WTC11 (cell line): ENCODE results near the gene VGLL1.

Experiments
- FOXK1 ChIP-seq: sonication (generic); formaldehyde crosslinking; IDR thresholded peaks from 2 replicates; pipeline ENCODE4 v1.8.0; 2022; ENCODE audit warnings: mild to moderate bottlenecking, moderate library complexity, missing genetic modification reagents
- TF ChIP-seq, protein P1 (sequence below): sonication (generic); formaldehyde crosslinking; IDR thresholded peaks from 2 replicates; pipeline ENCODE4 v1.8.1; 2023; ENCODE audit warnings: mild to moderate bottlenecking, missing genetic modification reagents, moderate library complexity

DNA sequence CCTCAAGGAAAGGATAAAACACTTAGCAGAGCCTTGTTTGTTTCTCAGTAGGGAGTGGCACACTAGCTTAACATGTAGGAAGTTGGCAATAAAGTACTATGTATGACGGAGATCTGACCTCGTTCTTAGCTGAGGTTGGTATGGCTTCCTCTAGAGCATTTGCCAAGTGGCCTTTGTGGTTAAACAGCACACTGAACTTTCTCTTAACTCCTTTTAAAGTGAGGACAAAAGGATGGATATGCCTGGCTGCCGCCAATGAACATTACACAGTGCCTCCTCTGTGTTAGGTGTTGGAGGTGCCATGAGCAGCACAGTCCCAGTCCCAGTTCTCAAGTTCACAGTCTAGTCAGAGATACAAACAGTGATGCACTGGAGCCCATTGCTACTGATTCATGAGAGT is 54.4 kb downstream of the VGLL1 start:
- TF ChIP-seq FOXK1: no peak
- TF ChIP-seq, protein P1, sequence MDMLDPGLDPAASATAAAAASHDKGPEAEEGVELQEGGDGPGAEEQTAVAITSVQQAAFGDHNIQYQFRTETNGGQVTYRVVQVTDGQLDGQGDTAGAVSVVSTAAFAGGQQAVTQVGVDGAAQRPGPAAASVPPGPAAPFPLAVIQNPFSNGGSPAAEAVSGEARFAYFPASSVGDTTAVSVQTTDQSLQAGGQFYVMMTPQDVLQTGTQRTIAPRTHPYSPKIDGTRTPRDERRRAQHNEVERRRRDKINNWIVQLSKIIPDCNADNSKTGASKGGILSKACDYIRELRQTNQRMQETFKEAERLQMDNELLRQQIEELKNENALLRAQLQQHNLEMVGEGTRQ (CRISPR knock-in tag): no peak
